ENCODE results near the gene LRRC18.

LRRC18 gene

DNA sequence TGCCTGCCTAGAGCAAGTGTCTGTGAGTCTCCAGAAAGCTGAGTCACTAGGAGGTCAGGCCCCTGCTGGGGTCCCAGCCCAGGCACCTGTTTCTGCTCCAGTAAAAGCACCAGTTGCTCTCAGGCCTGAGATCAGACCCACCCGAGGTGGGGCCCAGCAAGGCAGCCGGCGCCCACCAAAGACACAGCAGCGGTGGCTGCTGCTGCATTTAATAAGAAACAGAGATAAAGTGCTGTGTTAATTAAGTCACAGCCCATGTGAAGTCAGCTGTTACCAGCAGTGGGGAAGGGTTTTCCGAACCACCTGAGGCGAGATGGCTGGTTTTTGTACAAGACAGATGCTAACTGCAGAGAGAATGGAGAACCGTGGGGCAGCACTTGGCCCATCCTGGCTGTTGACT, 12.1 kb upstream of the LRRC18 start:
- Histone ChIP-seq H3F3A (ENCODE audit: control insufficient read depth, insufficient read depth) (no peaks in the 10 kb centered on the region), H3K4me1 (ENCODE audit: control insufficient read depth, low read length) (no peaks in the 10 kb centered on the region), H4K20me1 (ENCODE audit: control insufficient read depth, insufficient read depth, low read depth, low read length) (no peaks in the 10 kb centered on the region), H3K9me3 (ENCODE audit: control insufficient read depth, insufficient read depth, low read length) (no peaks in the 10 kb centered on the region), H3K79me2 (ENCODE audit: control insufficient read depth, low read length) (no peaks in the 10 kb centered on the region), H3K27ac (ENCODE audit: low read depth, low read length) (no peak overlapping the region), H3K4me2 (ENCODE audit: low read length) (no peak overlapping the region), H3K36me3 (ENCODE audit: control insufficient read depth, low read length) (peaks cover 36% of the 10 kb centered on the region), H3K9me2 (replicated peaks; ENCODE audit: control insufficient read depth, low read length) (no peaks in the 10 kb centered on the region), H3K4me3 (ENCODE audit: low read length) (no peak overlapping the region), H3K27me3 (ENCODE audit: control insufficient read depth, low read length) (no peaks in the 10 kb centered on the region)
- TF ChIP-seq CTCF (IDR thresholded peaks at IDR 0.05; ENCODE audit: low read depth, low read length, poor library complexity, severe bottlenecking) (no peak), EZH2phosphoT487 (IDR thresholded peaks at IDR 0.05; ENCODE audit: borderline replicate concordance, low read length) (no peak)

DNA sequence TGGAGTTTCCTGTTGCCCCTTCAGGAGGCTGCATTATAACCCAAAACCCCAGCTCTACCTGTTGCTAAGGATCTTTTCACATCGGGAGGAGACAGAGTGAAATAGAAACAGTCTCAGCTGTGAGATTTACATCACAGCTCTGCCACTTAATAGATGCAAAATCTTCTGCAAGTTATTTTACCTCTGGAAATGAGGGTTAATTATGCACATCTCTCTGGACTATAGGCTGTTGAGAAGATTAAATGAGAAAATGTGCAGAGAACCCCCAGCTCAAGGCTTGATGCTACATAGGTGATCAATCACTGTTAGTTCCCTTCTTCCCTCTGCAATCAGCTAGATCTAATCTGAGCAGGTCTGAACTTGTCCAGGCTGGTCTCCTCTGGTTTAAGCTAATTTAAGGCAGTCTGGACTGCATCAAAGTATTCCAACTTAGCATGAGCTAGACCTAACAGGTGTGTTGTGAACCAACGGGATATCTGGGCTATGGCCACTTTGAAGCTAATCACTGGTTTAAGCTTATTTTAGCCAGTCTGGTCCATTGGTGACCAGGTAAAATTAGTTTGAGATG, 8.9 kb upstream of the LRRC18 start:
- H3K79me2 ChIP-seq (ENCODE audit: control insufficient read depth, low read length): no peaks in the 10 kb centered on the region
- no peaks in the 10 kb centered on the region for H3F3A ChIP-seq (ENCODE audit: control insufficient read depth, insufficient read depth)
- H3K4me1 ChIP-seq (ENCODE audit: control insufficient read depth, low read length): no peaks in the 10 kb centered on the region
- H3K9me2 ChIP-seq (replicated peaks; ENCODE audit: control insufficient read depth, low read length): no peaks in the 10 kb centered on the region
- H3K4me2 ChIP-seq (ENCODE audit: low read length): no peak overlapping the region
- no peak overlapping the region for H3K4me3 ChIP-seq (ENCODE audit: low read length)
- TF ChIP-seq CTCF (IDR thresholded peaks at IDR 0.05; ENCODE audit: low read depth, low read length, poor library complexity, severe bottlenecking): no peak
- TF ChIP-seq EZH2phosphoT487 (IDR thresholded peaks at IDR 0.05; ENCODE audit: borderline replicate concordance, low read length): no peak
- H3K27me3 ChIP-seq (ENCODE audit: control insufficient read depth, low read length): no peaks in the 10 kb centered on the region
- H4K20me1 ChIP-seq (ENCODE audit: control insufficient read depth, insufficient read depth, low read depth, low read length): no peaks in the 10 kb centered on the region
- H3K27ac ChIP-seq (ENCODE audit: low read depth, low read length): no peak overlapping the region
- no peaks in the 10 kb centered on the region for H3K9me3 ChIP-seq (ENCODE audit: control insufficient read depth, insufficient read depth, low read length)
- H3K36me3 ChIP-seq (ENCODE audit: control insufficient read depth, low read length): peaks cover 36% of the 10 kb centered on the region

- Histone ChIP-seq H3K79me2 (ENCODE audit: control insufficient read depth, low read length) (no peaks in the 10 kb centered on the region), H3K4me1 (ENCODE audit: control insufficient read depth, low read length) (no peaks in the 10 kb centered on the region), H3K36me3 (ENCODE audit: control insufficient read depth, low read length) (peaks cover 36% of the 10 kb centered on the region), H3K9me2 (replicated peaks; ENCODE audit: control insufficient read depth, low read length) (no peaks in the 10 kb centered on the region), H3K4me2 (ENCODE audit: low read length) (no peak overlapping the region), H3F3A (ENCODE audit: control insufficient read depth, insufficient read depth) (no peaks in the 10 kb centered on the region), H3K9me3 (ENCODE audit: control insufficient read depth, insufficient read depth, low read length) (no peaks in the 10 kb centered on the region), H4K20me1 (ENCODE audit: control insufficient read depth, insufficient read depth, low read depth, low read length) (no peaks in the 10 kb centered on the region), H3K27ac (ENCODE audit: low read depth, low read length) (no peak overlapping the region), H3K4me3 (ENCODE audit: low read length) (no peak overlapping the region), H3K27me3 (ENCODE audit: control insufficient read depth, low read length) (no peaks in the 10 kb centered on the region)
- TF ChIP-seq EZH2phosphoT487 (IDR thresholded peaks at IDR 0.05; ENCODE audit: borderline replicate concordance, low read length) (no peak), CTCF (IDR thresholded peaks at IDR 0.05; ENCODE audit: low read depth, low read length, poor library complexity, severe bottlenecking) (no peak)
Measured at GRCh38 chr10:48947690-48948469, 8.2 kb upstream of the LRRC18 start.

All from DOHH2 (cell line).